Measurements from ENCODE around the gene ATP6V0E1.
A peak's percentile ranks its signal among the peaks of the same experiment; 100 is the strongest.

ATP6V0E1 gene

DNA sequence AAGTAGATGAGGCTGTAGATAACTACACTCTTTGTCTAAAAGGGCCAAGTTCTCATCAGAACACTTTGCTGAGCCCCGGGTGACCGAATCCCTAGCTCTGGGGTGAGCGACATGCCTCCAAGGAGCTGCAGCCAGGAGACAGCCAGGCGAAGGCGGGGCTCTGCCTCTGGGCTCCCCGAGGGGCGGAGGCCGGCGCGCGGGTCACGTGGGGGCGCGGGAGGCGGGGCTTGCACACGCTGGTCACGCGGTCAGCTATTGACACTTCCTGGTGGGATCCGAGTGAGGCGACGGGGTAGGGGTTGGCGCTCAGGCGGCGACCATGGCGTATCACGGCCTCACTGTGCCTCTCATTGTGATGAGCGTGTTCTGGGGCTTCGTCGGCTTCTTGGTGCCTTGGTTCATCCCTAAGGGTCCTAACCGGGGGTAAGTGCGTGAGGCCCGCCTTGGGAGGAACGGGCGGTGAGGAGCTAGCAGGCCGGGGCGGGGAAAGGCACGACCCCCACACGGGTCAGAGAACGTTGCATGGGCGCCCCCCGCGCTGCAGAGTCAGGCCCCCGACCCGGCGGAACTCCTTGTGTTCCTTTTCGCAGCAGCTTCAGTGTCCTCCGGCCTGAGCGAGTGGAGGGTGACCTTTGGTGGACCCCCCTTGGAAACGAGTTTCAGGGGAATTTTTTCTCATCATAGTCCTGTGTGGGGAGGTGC, at the start of gene ATP6V0E1:
ATP6V0E1 (plus strand) TSS at position 230 of the 702 bp plus-strand sequence; CDS start at position 320, 90 bp downstream.
- no peaks in the 10 kb centered on the region for H3K27me3 ChIP-seq (ENCODE audit: low read depth, low read length)
- H3K4me1 ChIP-seq (ENCODE audit: control insufficient read depth in 1 of 2, insufficient read depth in 2 of 2, low read length in 2 of 2) = peaks cover 0 to 6% of the 10 kb centered on the region in 2 donors

DNA sequence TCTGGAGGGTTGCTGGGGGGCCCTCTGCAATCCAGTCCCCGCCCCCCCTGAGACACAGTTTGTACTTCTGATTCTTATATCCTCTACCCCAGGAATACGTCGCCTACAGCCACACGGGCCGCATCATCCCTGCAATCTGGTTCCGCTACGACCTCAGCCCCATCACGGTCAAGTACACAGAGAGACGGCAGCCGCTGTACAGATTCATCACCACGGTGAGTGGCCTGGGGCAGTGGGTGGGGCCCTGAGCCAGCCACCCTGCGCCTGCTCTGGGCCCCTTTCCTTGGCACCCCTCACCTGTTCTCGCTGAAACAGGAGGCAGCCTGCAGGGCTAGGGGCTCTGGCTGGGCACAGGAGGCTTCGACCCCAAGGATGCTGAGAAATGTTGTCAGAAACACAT, 48.5 kb upstream of the ATP6V0E1 start:
- Histone ChIP-seq H3K36me3 (ENCODE audit: control insufficient read depth in 1 of 2, insufficient read depth in 2 of 2, low read length in 2 of 2) (peaks cover 33 to 45% of the 10 kb centered on the region in 2 donors), H3K4me1 (ENCODE audit: control insufficient read depth in 1 of 2, insufficient read depth in 2 of 2, low read length in 2 of 2) (no peaks in the 10 kb centered on the region), H3K27ac (ENCODE audit: low read length) (no peak overlapping the region), H3K4me3 (ENCODE audit: low read depth in 1 of 2, low read length in 2 of 2) (no peak overlapping the region), H3K9me3 (ENCODE audit: control insufficient read depth in 1 of 2, low read length in 2 of 2) (no peaks in the 10 kb centered on the region), H3K27me3 (ENCODE audit: low read depth, low read length) (no peaks in the 10 kb centered on the region)

More for the DNA sequence above, at the start of gene ATP6V0E1:
- H3K36me3 ChIP-seq (ENCODE audit: control insufficient read depth in 1 of 2, insufficient read depth in 2 of 2, low read length in 2 of 2) = peaks cover 0 to 9% of the 10 kb centered on the region in 2 donors
- H3K9me3 ChIP-seq (ENCODE audit: control insufficient read depth in 1 of 2, low read length in 2 of 2) = no peaks in the 10 kb centered on the region
- peak within 1 kb of the TSS; percentile 83 to 97 for H3K4me3 ChIP-seq (ENCODE audit: low read depth in 1 of 2, low read length in 2 of 2)
- H3K27ac ChIP-seq (ENCODE audit: low read length) = peak within 1 kb of the TSS; percentile 99

DNA sequence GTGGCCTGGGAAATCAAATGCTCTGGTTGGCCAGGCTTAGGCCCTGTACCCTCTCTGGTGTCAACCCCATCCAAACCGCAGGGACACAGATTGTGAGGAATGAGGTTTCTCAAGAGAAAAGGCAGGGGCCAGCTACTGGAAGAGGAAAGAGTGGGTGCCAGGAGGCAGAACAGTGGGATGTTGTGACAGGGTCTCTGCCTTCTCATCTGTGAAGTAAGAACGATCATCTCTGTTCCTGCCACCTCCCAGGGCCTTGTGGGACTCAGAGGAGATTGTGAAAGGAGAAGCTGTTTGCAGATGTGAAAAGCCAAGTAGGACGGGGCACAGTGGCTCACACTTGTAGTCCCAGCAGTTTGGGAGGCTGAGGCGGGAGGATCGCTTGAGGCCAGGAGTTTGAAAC, 47.2 kb upstream of the ATP6V0E1 start:
- Histone ChIP-seq H3K9me3 (ENCODE audit: control insufficient read depth in 1 of 2, low read length in 2 of 2) (no peaks in the 10 kb centered on the region), H3K27me3 (ENCODE audit: low read depth, low read length) (no peaks in the 10 kb centered on the region), H3K4me1 (ENCODE audit: control insufficient read depth in 1 of 2, insufficient read depth in 2 of 2, low read length in 2 of 2) (peaks cover 0 to 3% of the 10 kb centered on the region in 2 donors), H3K36me3 (ENCODE audit: control insufficient read depth in 1 of 2, insufficient read depth in 2 of 2, low read length in 2 of 2) (peaks cover 33 to 52% of the 10 kb centered on the region in 2 donors), H3K27ac (ENCODE audit: low read length) (no peak overlapping the region), H3K4me3 (ENCODE audit: low read depth in 1 of 2, low read length in 2 of 2) (no peak overlapping the region)

DNA sequence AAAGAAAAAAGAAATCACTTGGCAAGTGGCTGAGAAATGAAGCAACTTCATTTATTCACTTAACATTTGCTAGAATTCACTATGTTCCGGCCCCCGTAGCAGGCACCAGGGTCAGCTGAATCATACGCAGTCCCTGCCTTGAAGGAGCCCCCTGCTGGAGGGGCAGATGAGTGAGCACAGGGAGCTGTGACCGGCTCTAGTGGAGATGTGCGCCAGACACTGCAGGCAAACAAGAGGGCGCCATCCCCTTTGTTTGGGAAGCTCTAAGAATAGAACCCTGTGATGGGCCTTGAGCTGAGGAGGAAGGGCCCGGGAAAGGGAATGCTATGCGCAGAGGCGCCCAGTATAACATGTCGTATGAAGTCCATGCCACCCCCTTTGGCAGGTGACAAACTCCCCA, 44.5 kb upstream of the ATP6V0E1 start:
- Histone ChIP-seq H3K27ac (ENCODE audit: low read length) (no peak overlapping the region), H3K27me3 (ENCODE audit: low read depth, low read length) (no peaks in the 10 kb centered on the region), H3K4me3 (ENCODE audit: low read depth in 1 of 2, low read length in 2 of 2) (no peak overlapping the region), H3K9me3 (ENCODE audit: control insufficient read depth in 1 of 2, low read length in 2 of 2) (no peaks in the 10 kb centered on the region), H3K4me1 (ENCODE audit: control insufficient read depth in 1 of 2, insufficient read depth in 2 of 2, low read length in 2 of 2) (peaks cover 0 to 3% of the 10 kb centered on the region in 2 donors), H3K36me3 (ENCODE audit: control insufficient read depth in 1 of 2, insufficient read depth in 2 of 2, low read length in 2 of 2) (peaks cover 27 to 59% of the 10 kb centered on the region in 2 donors)

DNA sequence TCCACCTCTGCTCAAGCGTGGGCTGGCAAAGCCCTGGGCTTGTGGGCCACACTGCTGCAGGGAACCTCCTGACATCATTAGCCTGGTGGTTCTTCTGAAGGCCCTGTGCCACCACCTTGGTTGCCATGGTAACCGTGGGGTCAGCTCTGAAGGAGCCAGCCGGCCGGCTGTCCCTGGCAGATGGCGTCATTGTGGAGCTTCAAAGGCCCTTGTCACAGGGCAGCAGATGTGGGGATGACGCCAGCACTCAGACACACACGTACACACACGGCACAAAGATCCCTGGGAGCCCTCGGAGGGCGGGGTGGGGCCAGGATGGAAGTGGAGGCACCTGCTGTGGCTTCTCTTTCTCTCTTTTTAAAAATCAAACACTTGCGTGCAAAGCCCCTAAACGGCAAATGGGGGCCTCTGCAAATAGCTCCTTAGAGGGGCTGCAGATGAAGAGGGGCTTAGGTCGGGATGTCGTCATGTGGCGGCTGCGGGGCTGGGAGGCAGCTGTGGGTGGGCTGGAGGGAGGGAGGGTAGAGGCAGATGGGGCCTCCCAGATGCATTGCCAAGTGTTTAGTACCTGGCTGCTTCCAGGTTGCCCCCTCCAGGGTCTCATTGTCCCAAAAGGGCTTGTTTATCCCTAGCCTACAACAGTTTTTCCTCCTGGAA, 43.8 kb upstream of the ATP6V0E1 start:
- Histone ChIP-seq H3K4me3 (ENCODE audit: low read depth in 1 of 2, low read length in 2 of 2) (no peak overlapping the region), H3K36me3 (ENCODE audit: control insufficient read depth in 1 of 2, insufficient read depth in 2 of 2, low read length in 2 of 2) (peaks cover 27 to 54% of the 10 kb centered on the region in 2 donors), H3K4me1 (ENCODE audit: control insufficient read depth in 1 of 2, insufficient read depth in 2 of 2, low read length in 2 of 2) (peaks cover 0 to 3% of the 10 kb centered on the region in 2 donors), H3K27ac (ENCODE audit: low read length) (no peak overlapping the region), H3K9me3 (ENCODE audit: control insufficient read depth in 1 of 2, low read length in 2 of 2) (no peaks in the 10 kb centered on the region), H3K27me3 (ENCODE audit: low read depth, low read length) (no peaks in the 10 kb centered on the region)

DNA sequence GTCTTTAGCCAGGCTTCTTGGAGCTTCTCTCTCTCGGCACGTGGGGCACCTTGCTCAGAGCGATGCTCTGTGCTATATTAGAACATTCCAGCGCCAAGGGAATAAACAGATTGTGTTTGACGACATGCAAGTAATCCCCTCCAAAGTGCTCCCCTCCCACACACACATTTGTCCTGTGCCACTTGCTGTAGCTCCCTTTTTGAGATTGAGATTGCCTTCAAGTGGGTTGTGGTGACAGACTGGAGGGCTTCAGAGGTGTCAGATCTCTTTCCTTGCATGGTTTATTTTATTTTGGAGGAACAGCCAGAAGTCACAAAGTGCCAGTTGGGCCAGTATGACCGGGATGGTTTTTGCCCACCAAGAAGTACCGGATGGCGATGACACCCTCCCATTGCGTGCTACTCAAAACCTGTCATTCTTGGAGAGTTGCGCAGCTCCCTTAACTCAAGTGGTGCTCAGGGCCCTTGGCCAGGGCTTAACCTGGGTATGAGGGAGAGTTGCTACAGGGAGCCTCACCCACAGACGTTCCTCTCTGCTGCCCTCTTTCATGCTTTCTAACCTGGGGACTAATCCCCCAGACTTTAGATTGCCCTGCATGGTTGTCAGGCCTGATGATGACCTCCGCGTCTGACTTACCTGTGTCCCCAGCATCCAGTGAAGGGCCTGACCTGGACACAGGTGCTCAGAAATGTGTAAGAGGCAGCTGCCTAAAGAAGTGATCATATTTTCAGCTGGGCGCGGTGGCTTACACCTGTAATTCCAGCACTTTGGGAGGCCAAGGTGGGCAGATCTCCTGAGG, 43.1 kb upstream of the ATP6V0E1 start:
- Histone ChIP-seq H3K36me3 (ENCODE audit: control insufficient read depth in 1 of 2, insufficient read depth in 2 of 2, low read length in 2 of 2) (peaks cover 23 to 47% of the 10 kb centered on the region in 2 donors), H3K9me3 (ENCODE audit: control insufficient read depth in 1 of 2, low read length in 2 of 2) (no peaks in the 10 kb centered on the region), H3K4me3 (ENCODE audit: low read depth in 1 of 2, low read length in 2 of 2) (no peak overlapping the region), H3K27me3 (ENCODE audit: low read depth, low read length) (no peaks in the 10 kb centered on the region), H3K4me1 (ENCODE audit: control insufficient read depth in 1 of 2, insufficient read depth in 2 of 2, low read length in 2 of 2) (peaks cover 0 to 3% of the 10 kb centered on the region in 2 donors), H3K27ac (ENCODE audit: low read length) (no peak overlapping the region)

DNA sequence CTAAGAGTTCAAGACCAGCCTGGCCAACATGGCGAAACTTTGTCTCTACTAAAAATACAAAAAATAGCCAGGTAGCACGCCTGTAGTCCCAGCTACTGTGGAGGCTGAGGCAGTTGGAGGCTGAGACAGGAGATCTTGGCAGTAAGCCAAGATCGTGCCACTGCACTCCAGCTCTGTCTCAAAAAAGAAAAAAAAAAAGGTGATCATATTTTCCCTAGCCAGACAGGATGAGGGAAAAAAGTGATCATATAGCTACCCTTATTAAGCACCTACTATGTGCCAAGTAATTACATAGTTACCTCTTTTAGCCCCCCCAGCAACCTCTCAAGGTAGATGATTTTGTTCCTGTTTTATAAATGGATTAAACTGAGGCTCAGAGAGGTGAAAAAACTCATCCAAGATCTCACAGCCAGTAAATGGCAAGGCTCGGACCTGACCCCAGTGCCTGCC, 42.5 kb upstream of the ATP6V0E1 start:
- Histone ChIP-seq H3K9me3 (ENCODE audit: control insufficient read depth in 1 of 2, low read length in 2 of 2) (no peaks in the 10 kb centered on the region), H3K36me3 (ENCODE audit: control insufficient read depth in 1 of 2, insufficient read depth in 2 of 2, low read length in 2 of 2) (peaks cover 18 to 47% of the 10 kb centered on the region in 2 donors), H3K4me1 (ENCODE audit: control insufficient read depth in 1 of 2, insufficient read depth in 2 of 2, low read length in 2 of 2) (peaks cover 0 to 3% of the 10 kb centered on the region in 2 donors), H3K4me3 (ENCODE audit: low read depth in 1 of 2, low read length in 2 of 2) (no peak overlapping the region), H3K27me3 (ENCODE audit: low read depth, low read length) (no peaks in the 10 kb centered on the region), H3K27ac (ENCODE audit: low read length) (no peak overlapping the region)

DNA sequence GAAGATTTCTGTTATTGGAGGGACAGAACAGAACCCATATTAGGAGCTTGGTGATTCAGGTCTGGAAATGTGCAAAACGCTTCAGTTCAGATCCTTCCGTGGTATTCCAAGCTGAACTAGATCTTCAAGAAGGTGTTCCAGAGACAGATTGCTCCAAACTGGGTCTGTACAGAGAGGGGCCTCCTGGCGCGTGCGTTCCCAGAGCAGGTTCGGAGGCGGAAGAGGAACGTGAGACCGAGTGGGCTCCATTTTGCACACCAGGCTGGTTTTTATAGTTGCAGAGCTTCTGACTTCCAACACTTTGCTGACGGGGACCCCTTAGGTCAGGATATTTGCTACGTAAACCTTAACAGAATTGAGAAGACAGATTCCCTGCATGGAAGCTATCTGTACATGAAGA, 41.0 kb upstream of the ATP6V0E1 start:
- Histone ChIP-seq H3K36me3 (ENCODE audit: control insufficient read depth in 1 of 2, insufficient read depth in 2 of 2, low read length in 2 of 2) (peaks cover 15 to 43% of the 10 kb centered on the region in 2 donors), H3K4me3 (ENCODE audit: low read depth in 1 of 2, low read length in 2 of 2) (no peak overlapping the region), H3K27ac (ENCODE audit: low read length) (no peak overlapping the region), H3K4me1 (ENCODE audit: control insufficient read depth in 1 of 2, insufficient read depth in 2 of 2, low read length in 2 of 2) (peaks cover 0 to 3% of the 10 kb centered on the region in 2 donors), H3K9me3 (ENCODE audit: control insufficient read depth in 1 of 2, low read length in 2 of 2) (no peaks in the 10 kb centered on the region), H3K27me3 (ENCODE audit: low read depth, low read length) (no peaks in the 10 kb centered on the region)

DNA sequence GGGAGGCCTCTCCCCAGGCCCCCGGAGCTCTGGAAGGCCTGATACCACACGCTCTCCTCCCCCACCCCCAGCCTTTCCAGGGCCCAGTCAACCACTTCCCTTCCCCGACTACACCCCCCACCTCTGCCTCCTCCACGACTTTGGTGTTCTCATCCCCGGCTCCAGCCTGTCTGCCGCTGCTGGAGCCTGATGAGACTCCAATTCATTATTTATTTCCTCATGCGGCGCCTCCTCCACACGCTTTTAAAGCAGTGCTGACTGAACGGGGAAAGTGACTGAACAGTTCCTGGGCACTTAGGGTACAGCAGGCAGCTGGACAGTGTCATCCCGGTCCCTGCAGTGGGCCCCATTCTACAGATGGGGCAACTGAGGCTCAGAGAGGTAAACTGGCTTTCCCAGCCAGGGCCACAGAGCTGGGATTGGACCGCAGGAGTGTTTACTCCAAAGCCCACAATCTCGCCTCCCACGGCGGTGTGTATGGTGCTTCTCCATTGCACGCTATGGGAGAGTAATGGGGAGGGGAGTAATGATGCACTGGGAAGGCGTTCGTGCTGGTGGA, 40.2 kb upstream of the ATP6V0E1 start:
- H3K9me3 ChIP-seq (ENCODE audit: control insufficient read depth in 1 of 2, low read length in 2 of 2) = no peaks in the 10 kb centered on the region
- no peak overlapping the region for H3K27ac ChIP-seq (ENCODE audit: low read length)
- H3K4me3 ChIP-seq (ENCODE audit: low read depth in 1 of 2, low read length in 2 of 2) = no peak overlapping the region
- H3K27me3 ChIP-seq (ENCODE audit: low read depth, low read length) = no peaks in the 10 kb centered on the region
- peaks cover 0 to 3% of the 10 kb centered on the region in 2 donors for H3K4me1 ChIP-seq (ENCODE audit: control insufficient read depth in 1 of 2, insufficient read depth in 2 of 2, low read length in 2 of 2)
- H3K36me3 ChIP-seq (ENCODE audit: control insufficient read depth in 1 of 2, insufficient read depth in 2 of 2, low read length in 2 of 2) = peaks cover 16 to 43% of the 10 kb centered on the region in 2 donors

DNA sequence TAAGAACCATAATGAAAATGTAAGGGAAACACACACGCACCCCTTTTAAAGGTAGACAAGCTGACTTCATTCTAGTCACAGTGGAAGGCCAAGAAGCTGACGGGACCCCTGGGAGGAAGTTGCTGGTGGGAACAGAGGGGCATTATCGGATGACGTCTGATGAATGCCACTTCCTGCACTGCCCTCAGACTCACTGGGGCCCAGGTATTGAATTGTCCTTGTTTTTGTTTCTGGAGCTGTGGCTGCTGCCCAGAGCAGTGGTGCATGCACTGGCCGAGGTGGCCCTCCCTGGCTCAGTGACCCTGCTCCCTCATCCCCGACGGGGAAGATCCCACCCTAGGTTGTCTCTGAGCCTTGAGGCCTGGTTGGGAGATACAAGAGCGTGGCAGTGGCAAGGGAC, 39.7 kb upstream of the ATP6V0E1 start:
- Histone ChIP-seq H3K36me3 (ENCODE audit: control insufficient read depth in 1 of 2, insufficient read depth in 2 of 2, low read length in 2 of 2) (peaks cover 16 to 43% of the 10 kb centered on the region in 2 donors), H3K9me3 (ENCODE audit: control insufficient read depth in 1 of 2, low read length in 2 of 2) (no peaks in the 10 kb centered on the region), H3K27ac (ENCODE audit: low read length) (no peak overlapping the region), H3K27me3 (ENCODE audit: low read depth, low read length) (no peaks in the 10 kb centered on the region), H3K4me1 (ENCODE audit: control insufficient read depth in 1 of 2, insufficient read depth in 2 of 2, low read length in 2 of 2) (peaks cover 0 to 3% of the 10 kb centered on the region in 2 donors), H3K4me3 (ENCODE audit: low read depth in 1 of 2, low read length in 2 of 2) (no peak overlapping the region)

DNA sequence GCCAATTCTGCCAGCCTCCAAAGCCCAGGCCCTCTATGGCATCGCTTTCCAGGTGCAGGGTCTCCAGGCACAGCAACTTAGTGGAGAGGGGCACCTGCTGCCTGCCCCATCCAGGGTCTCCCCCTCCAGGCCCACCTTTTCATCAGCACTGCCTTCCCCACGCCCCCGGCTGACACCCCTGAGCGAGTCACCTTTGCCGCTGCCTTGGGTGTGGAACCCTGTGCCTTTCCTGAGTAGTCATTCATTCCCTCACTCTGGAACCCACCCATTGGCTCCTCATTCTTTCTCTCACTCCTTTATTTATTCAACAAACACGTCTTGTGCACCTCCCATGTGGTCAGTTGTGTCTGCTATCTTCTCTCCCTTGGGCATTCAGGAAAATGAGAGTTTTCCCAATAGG, 38.8 kb upstream of the ATP6V0E1 start:
- no peaks in the 10 kb centered on the region for H3K9me3 ChIP-seq (ENCODE audit: control insufficient read depth in 1 of 2, low read length in 2 of 2)
- H3K4me3 ChIP-seq (ENCODE audit: low read depth in 1 of 2, low read length in 2 of 2) = no peak overlapping the region
- peaks cover 0 to 3% of the 10 kb centered on the region in 2 donors for H3K4me1 ChIP-seq (ENCODE audit: control insufficient read depth in 1 of 2, insufficient read depth in 2 of 2, low read length in 2 of 2)
- H3K27me3 ChIP-seq (ENCODE audit: low read depth, low read length) = no peaks in the 10 kb centered on the region
- H3K27ac ChIP-seq (ENCODE audit: low read length) = no peak overlapping the region
- peaks cover 16 to 43% of the 10 kb centered on the region in 2 donors for H3K36me3 ChIP-seq (ENCODE audit: control insufficient read depth in 1 of 2, insufficient read depth in 2 of 2, low read length in 2 of 2)
